Measurements from ENCODE around the gene RAB7A. TPM values are rescaled to one million over a fixed set of nuclear protein-coding genes. Genes with fewer than 3 reads are reported as not detected.
"Not testable (repeated sequence)": the region's sequence is repeated elsewhere in the genome, so short reads cannot be mapped to it uniquely, and the experiment has no call there.

RAB7A gene
- total RNA-seq, 6 experiments from 2014 or later: 84.0 to 145 (median 119) TPM

DNA sequence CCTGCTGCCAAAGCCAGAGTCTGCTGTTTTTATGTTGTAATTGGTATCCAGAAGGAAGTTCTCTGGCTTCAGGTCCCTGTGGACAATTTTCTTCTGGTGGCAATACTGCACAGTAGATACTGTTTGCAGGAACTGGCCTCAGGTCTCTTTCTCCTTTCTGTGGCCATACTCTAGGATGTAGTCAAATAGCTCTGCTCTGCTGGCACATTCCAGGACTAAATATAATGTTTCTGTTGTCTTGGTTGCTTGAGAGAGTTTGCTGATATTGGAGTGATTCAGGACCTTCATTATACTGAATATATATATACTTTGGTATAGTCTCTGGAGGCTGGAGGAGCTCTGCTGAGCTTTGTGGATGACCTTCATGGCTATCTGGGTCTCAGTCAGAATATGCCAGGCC lies 23.1 kb downstream of the RAB7A start:
- H3K4me1 ChIP-seq: peaks cover 0 to 14% (median 0%) of the 10 kb centered on the region in 4 donors
- H3K27me3 ChIP-seq: no peaks in the 10 kb centered on the region
- no peak overlapping the region for H3K4me3 ChIP-seq
- DNase-seq (no peak), ATAC-seq (no peak)
- no peaks in the 10 kb centered on the region for H3K9me3 ChIP-seq
- TF ChIP-seq, protein P1, sequence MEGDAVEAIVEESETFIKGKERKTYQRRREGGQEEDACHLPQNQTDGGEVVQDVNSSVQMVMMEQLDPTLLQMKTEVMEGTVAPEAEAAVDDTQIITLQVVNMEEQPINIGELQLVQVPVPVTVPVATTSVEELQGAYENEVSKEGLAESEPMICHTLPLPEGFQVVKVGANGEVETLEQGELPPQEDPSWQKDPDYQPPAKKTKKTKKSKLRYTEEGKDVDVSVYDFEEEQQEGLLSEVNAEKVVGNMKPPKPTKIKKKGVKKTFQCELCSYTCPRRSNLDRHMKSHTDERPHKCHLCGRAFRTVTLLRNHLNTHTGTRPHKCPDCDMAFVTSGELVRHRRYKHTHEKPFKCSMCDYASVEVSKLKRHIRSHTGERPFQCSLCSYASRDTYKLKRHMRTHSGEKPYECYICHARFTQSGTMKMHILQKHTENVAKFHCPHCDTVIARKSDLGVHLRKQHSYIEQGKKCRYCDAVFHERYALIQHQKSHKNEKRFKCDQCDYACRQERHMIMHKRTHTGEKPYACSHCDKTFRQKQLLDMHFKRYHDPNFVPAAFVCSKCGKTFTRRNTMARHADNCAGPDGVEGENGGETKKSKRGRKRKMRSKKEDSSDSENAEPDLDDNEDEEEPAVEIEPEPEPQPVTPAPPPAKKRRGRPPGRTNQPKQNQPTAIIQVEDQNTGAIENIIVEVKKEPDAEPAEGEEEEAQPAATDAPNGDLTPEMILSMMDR (IDR thresholded peaks at IDR 0.05): no peak
- no peak for TF ChIP-seq POLR2A (IDR thresholded peaks at IDR 0.05)
- intact Hi-C loops (cut with DNase I): no loop called here
- H3K27ac ChIP-seq: no peak overlapping the region
- no peaks in the 10 kb centered on the region for H3K36me3 ChIP-seq

DNA sequence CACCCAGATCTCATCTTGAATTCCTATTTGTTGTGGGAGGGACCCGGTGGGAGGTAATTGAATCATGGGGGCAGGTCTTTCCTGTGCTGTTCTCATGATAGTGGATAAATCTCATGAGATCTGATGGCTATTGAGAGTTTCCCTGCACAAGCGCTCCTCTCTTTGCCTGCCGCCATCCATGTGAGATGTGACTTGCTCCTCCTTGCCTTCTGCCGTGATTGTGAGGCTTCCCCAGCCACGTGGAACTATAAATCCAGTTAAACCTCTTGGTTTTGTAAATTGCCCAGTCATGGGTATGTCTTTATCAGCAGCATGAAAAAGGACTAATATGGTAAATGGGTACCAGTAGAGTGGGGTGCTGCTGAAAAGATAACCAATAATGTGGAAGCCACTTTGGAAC lies 23.6 kb downstream of the RAB7A start:
- intact Hi-C loops (cut with DNase I): not testable (repeated sequence)

DNA sequence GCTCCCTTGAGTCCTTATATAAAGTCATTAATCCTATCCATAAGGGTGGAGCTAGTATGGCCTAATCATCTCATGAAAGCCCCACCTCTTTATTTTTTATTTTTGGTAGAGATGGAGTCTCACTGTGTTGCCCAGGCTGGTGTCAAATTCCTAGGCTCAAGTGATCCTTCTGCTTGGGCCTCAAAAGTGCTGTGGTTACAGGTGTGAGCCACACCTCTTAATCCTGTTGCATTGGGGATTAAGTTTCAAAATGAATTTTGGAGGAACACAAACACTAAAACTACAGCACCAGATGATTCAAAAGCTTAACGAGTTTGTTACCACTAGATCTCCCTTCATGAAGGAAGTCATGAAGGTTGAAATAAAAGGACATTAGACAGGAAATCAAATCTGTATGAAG lies 27.7 kb downstream of the RAB7A start:
- Histone ChIP-seq H3K27me3 (no peaks in the 10 kb centered on the region), H3K4me3 (no peak overlapping the region), H3K36me3 (no peaks in the 10 kb centered on the region), H3K27ac (no peak overlapping the region), H3K9me3 (no peaks in the 10 kb centered on the region), H3K4me1 (peaks cover 0 to 4% (median under 1%) of the 10 kb centered on the region in 4 donors)
- intact Hi-C loops (cut with DNase I): no loop called here
- no peak for ATAC-seq
- DNase-seq: no peak
- TF ChIP-seq, protein P1 (IDR thresholded peaks at IDR 0.05): no peak
- WGBS (ENCODE audit: insufficient coverage, low coverage, low lambda C conversion rate, missing lambda C conversion rate): 55% methylated on average over 1 of the region's 1 CpG

More for the DNA sequence above, 23.6 kb downstream of the RAB7A start:
- WGBS (ENCODE audit: insufficient coverage, low coverage, low lambda C conversion rate, missing lambda C conversion rate): 78% methylated on average over 4 of the region's 5 CpGs
- DNase-seq, H3K4me3 ChIP-seq, H3K9me3 ChIP-seq, ATAC-seq, H3K27ac ChIP-seq, H3K27me3 ChIP-seq, H3K36me3 ChIP-seq: not testable (repeated sequence)
- H3K4me1 ChIP-seq: peaks cover 0 to 14% (median 0%) of the 10 kb centered on the region in 4 donors

DNA sequence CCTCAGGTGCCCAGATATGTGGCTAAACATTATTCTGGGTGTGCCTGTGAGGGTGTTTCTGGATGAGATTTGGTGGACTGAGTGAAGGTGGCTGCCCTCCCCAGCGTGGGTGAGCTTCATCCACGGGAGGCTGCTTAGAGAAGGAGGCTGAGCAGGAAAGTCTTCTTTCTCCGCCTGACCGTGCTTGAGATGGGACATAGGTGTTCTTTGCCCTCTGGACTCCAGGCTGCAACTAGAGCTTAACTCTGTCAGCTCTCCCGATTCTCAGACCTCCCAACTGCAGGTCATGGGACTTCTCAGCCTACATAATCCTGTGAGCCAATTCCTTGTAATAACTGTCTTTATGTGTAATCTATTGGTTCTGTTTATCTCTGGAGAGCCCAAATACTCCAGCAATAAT lies 34.1 kb downstream of the RAB7A start:
- WGBS (ENCODE audit: insufficient coverage, low coverage, low lambda C conversion rate, missing lambda C conversion rate): 51% methylated on average over 2 of the region's 5 CpGs
- ATAC-seq (peak in 3 of 4 donors; percentile 21 to 48 (median 35)), DNase-seq (no peak)
- H3K27ac ChIP-seq: no peak overlapping the region
- H3K4me3 ChIP-seq: no peak overlapping the region
- H3K9me3 ChIP-seq: no peaks in the 10 kb centered on the region
- intact Hi-C loops (cut with DNase I): no loop called here
- peaks cover 0 to 16% (median 5%) of the 10 kb centered on the region in 4 donors for H3K4me1 ChIP-seq
- H3K27me3 ChIP-seq: no peaks in the 10 kb centered on the region
- H3K36me3 ChIP-seq: no peaks in the 10 kb centered on the region
- TF ChIP-seq, protein P1 (IDR thresholded peaks at IDR 0.05): no peak
- TF ChIP-seq POLR2A (IDR thresholded peaks at IDR 0.05): no peak

DNA sequence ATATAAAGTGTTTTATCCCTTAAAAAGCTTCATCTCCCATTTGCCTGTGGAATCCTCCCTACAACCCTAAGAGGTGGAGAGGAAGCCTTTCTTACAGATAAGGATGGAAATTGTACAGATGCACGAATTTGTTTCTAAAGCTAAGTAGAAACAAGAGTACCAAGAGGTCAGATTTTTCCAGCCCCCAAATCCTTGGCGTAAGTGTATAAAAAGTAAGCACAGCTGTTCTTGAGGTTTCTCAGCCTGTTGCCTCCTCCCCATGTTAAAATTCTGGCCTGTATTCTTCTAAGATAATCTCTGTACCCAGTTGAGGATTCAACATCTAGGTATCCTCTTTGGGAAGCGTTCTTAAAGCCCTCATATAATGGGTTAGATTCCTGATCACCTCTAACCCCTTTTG lies 34.9 kb downstream of the RAB7A start:
- Histone ChIP-seq H3K9me3 (no peaks in the 10 kb centered on the region), H3K4me1 (peaks cover 0 to 16% (median 5%) of the 10 kb centered on the region in 4 donors), H3K36me3 (no peaks in the 10 kb centered on the region), H3K4me3 (no peak overlapping the region), H3K27me3 (no peaks in the 10 kb centered on the region), H3K27ac (no peak overlapping the region)
- intact Hi-C loops (cut with DNase I): no loop called here
- no peak for ATAC-seq
- WGBS (ENCODE audit: insufficient coverage, low coverage, low lambda C conversion rate, missing lambda C conversion rate): 78% methylated on average over 3 of the region's 3 CpGs
- no peak for TF ChIP-seq POLR2A (IDR thresholded peaks at IDR 0.05)
- TF ChIP-seq, protein P1 (IDR thresholded peaks at IDR 0.05): no peak
- no peak for DNase-seq
